ENCODE data around the gene PLK3.

DNA sequence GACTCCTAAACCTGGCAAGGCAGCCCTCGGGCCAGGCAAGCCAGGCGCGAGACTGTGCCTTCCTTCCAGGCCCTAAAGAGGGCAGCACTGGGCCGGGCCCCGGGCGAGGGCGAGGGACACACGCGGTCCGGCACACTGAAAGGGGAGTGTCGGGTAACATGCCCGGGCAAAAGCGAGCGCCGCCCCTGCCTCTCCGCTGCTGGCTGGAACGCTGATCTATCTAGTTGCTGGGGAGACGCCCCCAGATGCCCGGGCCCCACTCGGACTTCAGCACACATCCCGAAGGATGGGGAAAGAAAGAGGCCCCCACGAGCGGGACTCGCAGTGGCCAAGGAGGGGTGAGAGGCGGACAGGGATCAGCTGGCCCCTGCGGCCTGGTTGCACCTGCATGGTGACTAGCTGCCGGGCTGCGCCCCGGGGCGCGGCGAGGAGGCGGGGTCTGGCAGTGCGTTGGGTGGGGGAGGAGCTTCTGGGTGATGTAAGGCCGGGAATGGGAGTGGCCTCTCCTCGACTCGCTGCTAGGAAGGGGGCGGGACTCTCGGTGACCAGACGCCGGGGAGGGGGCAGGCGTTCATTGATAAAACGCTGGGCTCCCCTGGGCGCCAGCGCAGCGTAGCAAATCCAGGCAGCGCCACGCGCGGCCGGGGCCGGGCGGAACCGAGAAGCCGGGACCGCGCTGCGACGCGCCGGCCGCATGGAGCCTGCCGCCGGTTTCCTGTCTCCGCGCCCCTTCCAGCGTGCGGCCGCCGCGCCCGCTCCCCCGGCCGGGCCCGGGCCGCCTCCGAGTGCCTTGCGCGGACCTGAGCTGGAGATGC is at the start of gene PLK3:
- no peak for TF ChIP-seq HNRNPUL1 (IDR thresholded peaks at IDR 0.05; ENCODE audit: low read length)
- peak; percentile 63; the same call in 1 of the 2 replicates for TF ChIP-seq ESRRA (IDR thresholded peaks at IDR 0.05; ENCODE audit: borderline replicate concordance, low read depth)
- TF ChIP-seq TAL1 (IDR thresholded peaks at IDR 0.05): no peak; the same call in 1 of the 2 replicates
- TF ChIP-seq CTCF (IDR thresholded peaks at IDR 0.05 in 2 of 3, conservative IDR thresholded peaks at IDR 0.05 in 1 of 3; ENCODE audit: insufficient read depth in 2 of 3, low read depth in 1 of 3, low read length in 3 of 3): peak; percentile 94 to 96 (median 95)
- no peak for TF ChIP-seq E2F4 (CRISPR knock-in tag; IDR thresholded peaks at IDR 0.05; ENCODE audit: low read depth)
- TF ChIP-seq EZH2 (IDR thresholded peaks at IDR 0.05; ENCODE audit: borderline replicate concordance, low read depth, low read length): no peak
- TF ChIP-seq POLR2A (conservative IDR thresholded peaks at IDR 0.05): peak; percentile 91
